Measurements from ENCODE around the gene ZBTB1. TPM values are rescaled to one million over a fixed set of nuclear protein-coding genes. Genes with fewer than 3 reads are reported as not detected.
"Not testable (repeated sequence)": the region's sequence is repeated elsewhere in the genome, so short reads cannot be mapped to it uniquely, and the experiment has no call there.

Gene ZBTB1
- total RNA-seq, 2 donors from 2014 or later = 109 to 137 TPM

- no peaks in the 10 kb centered on the region for H3K9me3 ChIP-seq (ENCODE audit: control insufficient read depth, low read length, poor library complexity, severe bottlenecking)
- H3K4me3 Mint-ChIP-seq = peak within 1 kb of the TSS; percentile 99
- DNase-seq (peak; percentile 94 to 96 (median 95)), ATAC-seq (peak; percentile 76)
- H3K27ac Mint-ChIP-seq = peak within 1 kb of the TSS; percentile 99
- peaks cover 8% of the 10 kb centered on the region for H3K36me3 Mint-ChIP-seq (ENCODE audit: low read depth)
- H3K27me3 Mint-ChIP-seq = no peaks in the 10 kb centered on the region
- peaks cover 59% of the 10 kb centered on the region for H3K4me1 Mint-ChIP-seq
Observed at GRCh38 chr14:64503434-64504309, 898 bp upstream of the ZBTB1 start, which contains the start of gene ZBTB25. Gene ZBTB25 (minus strand): TSS chr14:64503838. CDS start chr14:64490533, 13,305 bp downstream.

DNA sequence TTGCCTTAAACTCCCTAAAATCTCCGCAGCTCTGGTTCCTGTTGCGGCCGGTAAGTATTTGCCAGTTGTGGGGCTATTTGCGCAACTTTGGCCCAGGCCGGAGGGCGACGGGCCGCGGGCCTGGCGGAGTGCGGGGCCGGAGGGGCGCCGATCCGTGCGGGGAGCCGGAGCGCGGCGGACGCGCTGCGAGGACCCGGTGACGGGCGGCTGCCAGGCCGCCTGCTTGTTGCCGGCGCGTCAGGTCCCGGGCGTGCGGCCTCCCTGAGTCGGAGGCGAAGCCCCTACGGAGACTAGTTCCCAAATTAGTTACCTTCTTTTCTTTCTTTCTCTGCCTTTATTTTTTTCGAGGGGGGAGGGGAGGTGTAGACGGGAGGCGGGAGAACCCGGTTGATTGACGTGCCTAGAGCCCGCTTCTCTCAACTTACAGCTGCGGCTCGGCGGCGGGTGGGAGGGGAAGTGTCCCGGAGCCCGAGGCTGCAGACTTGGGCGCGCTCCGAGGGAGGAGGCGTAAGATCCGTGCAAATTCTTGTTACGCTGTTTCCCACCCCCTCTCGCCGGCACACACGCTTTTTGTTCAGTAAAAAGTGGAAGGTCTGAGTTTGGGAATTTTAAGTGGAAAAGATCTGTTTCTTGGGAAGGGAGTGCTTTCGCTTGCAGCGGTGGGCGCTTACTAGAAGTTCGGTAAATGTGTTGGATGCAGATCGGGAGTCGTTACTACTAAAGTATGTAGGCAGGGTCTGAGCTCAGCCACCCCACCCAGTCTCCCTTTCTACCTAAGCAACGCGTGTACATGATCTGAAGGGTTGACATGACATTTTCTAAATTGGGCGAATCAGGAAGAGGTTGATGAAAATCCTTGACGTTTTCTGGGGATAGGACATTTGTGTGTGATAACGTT, 576 bp downstream of the ZBTB1 start:
- Mint-ChIP-seq H3K4me3 (peak overlapping the region; percentile 99), H3K27me3 (no peaks in the 10 kb centered on the region), H3K4me1 (peaks cover 65% of the 10 kb centered on the region), H3K27ac (peak overlapping the region; percentile 99), H3K36me3 (ENCODE audit: low read depth) (peaks cover 8% of the 10 kb centered on the region)
- DNase-seq (peak; percentile 68 to 75 (median 69)), ATAC-seq (peak; percentile 30)
- no peaks in the 10 kb centered on the region for H3K9me3 ChIP-seq (ENCODE audit: control insufficient read depth, low read length, poor library complexity, severe bottlenecking)

GRCh38 chr14:64506721-64507120, 2.2 kb downstream of the ZBTB1 start:
- Mint-ChIP-seq H3K27me3 (no peaks in the 10 kb centered on the region), H3K36me3 (ENCODE audit: low read depth) (peaks cover 8% of the 10 kb centered on the region), H3K4me3 (peak overlapping the region; percentile 99), H3K27ac (peak overlapping the region; percentile 99), H3K4me1 (peaks cover 76% of the 10 kb centered on the region)
- no peak for DNase-seq
- no peak for ATAC-seq
- H3K9me3 ChIP-seq (ENCODE audit: control insufficient read depth, low read length, poor library complexity, severe bottlenecking) = no peaks in the 10 kb centered on the region

DNA sequence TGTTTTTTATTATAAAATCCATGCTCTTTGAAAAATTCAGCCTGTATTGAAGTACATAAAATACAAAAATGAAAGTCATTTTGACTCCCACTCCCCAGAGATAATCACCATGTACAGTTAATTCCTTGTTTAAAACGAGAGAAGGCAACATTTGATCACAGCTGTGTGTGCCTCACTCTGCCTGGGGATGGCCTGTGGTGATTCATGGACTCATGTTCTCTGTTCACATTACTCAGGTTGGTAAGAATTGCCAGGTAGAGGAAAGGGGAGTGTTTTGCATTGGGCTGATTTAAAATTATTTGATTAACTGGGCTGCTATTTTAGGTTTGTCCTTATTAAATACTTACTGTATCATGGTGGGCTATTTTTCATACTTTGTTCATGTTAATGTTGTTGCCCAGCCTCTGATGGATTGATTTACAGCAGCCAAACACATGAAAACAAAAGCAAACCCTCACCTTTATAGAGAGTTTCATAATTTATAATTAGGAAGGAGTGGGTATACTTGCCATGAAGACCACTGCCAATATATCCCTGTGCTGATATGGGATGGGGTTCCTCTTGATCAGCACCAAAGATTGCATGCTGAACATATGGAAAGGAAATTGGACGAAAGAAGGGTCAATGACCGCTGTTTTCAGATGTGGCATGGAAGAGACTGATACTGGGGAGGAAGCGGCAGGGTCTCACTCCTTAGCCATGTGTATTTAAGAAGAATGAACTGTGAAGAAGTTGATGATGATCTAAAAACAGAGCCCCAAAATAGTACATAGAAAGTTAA, 3.0 kb downstream of the ZBTB1 start:
- H3K4me1 Mint-ChIP-seq = peaks cover 71% of the 10 kb centered on the region
- H3K36me3 Mint-ChIP-seq (ENCODE audit: low read depth) = peaks cover 8% of the 10 kb centered on the region
- H3K27ac Mint-ChIP-seq = peak overlapping the region; percentile 99
- peak overlapping the region; percentile 99 for H3K4me3 Mint-ChIP-seq
- H3K9me3 ChIP-seq (ENCODE audit: control insufficient read depth, low read length, poor library complexity, severe bottlenecking) = no peaks in the 10 kb centered on the region
- H3K27me3 Mint-ChIP-seq = no peaks in the 10 kb centered on the region
- no peak for ATAC-seq
- DNase-seq = no peak

DNA sequence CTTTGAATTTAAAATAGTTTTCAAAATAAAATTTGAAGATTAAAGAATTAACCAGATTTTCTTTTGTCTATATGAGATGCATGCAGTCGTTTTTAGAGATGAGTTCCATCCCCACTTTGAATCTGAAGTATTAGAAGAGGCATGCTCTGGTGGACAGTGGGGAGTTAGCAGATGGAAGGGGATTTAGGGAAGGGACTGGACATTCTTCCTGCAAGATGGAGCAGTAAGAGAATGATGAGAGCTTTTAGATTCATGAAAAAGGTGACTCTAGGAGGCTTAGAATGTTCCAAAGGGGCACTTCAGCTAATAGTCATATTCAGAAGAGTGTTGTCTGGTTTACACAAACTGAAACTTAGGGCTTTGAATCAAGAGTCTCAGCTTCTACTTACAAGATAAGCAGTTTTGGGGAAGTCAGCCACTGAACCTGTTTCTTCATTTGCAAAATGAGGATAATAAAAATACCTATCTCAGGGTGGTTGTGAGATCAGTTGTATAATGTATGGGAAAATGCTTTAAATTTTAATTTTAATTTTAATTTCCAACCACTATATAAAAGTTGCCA, 3.7 kb downstream of the ZBTB1 start:
- H3K36me3 Mint-ChIP-seq (ENCODE audit: low read depth) = peaks cover 6% of the 10 kb centered on the region

DNA sequence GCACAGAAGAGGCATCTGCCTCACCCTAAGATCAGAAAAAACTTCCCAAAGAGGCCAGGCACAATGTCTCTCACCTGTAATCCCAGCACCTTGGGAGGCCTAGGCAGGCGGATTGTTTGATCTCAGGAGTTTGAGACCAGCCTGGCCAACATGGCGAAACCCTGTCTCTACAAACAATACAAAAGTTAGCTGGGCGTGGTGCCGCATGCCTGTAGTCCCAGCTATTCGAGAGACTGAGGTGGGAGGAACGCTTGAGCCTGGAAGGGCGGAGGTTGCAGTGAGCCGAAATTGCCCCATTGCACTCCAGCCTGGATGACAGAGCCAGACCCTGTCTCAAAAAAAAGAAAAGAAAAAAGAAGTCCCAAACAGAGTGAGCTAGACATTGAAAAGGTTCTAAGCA, 4.5 kb downstream of the ZBTB1 start:
- H3K27ac Mint-ChIP-seq = peak overlapping the region; percentile 99
- H3K4me1 Mint-ChIP-seq = peaks cover 70% of the 10 kb centered on the region
- H3K4me3 Mint-ChIP-seq = peak overlapping the region; percentile 85
- H3K27me3 Mint-ChIP-seq = no peaks in the 10 kb centered on the region
- H3K9me3 ChIP-seq (ENCODE audit: control insufficient read depth, low read length, poor library complexity, severe bottlenecking) = no peaks in the 10 kb centered on the region
- H3K36me3 Mint-ChIP-seq (ENCODE audit: low read depth) = peaks cover 6% of the 10 kb centered on the region
- DNase-seq = no peak
- no peak for ATAC-seq

More for the DNA sequence above, 3.7 kb downstream of the ZBTB1 start:
- H3K27ac Mint-ChIP-seq = peak overlapping the region; percentile 99
- H3K9me3 ChIP-seq (ENCODE audit: control insufficient read depth, low read length, poor library complexity, severe bottlenecking) = no peaks in the 10 kb centered on the region
- H3K27me3 Mint-ChIP-seq = no peaks in the 10 kb centered on the region
- ATAC-seq (no peak), DNase-seq (no peak)
- H3K4me3 Mint-ChIP-seq = peak overlapping the region; percentile 85
- H3K4me1 Mint-ChIP-seq = peaks cover 68% of the 10 kb centered on the region

DNA sequence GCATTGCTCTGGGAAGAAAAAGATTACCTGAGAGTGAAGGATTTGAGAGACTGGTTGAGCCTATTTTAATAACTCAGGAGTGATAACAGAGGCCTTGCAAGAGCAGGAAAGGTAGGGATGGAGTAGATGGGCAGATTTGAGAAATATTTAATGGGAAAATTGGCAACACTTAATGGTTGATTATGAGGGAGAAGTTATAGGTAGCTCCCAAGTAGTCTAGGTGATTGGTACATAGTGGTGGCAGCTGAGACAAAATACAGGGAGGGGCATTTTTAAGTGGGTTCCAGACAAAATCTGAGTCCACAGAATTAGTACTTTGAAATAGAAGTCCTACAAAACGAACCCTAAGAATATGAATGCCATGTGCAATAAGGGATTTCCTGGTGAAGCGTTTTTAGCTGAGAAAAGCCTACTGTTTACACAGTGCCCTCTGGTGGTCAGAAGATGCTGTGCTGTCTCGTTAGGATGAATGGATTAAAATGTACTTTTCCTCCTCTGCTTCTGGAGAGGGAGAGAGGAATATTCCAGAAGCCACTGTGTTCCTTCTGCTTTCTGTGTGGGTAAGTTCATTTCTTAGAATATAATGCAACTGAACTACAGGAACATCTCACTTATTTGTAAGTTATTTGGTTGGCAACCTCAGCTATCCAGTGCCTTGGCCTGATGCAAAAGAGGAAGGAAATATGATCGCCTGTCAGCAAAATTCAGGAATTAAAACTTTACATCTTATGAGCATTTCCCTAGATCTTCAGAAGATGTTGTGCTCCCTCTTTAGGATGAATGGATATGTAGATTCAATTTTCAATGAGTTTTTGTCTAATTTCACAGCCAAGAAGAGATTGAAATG, 6.5 kb downstream of the ZBTB1 start:
- DNase-seq (peak; percentile 44 to 58 (median 49)), ATAC-seq (peak; percentile 68)
- no peaks in the 10 kb centered on the region for H3K9me3 ChIP-seq (ENCODE audit: control insufficient read depth, low read length, poor library complexity, severe bottlenecking)
- Mint-ChIP-seq H3K36me3 (ENCODE audit: low read depth) (no peaks in the 10 kb centered on the region), H3K27ac (peak overlapping the region; percentile 99), H3K4me1 (peaks cover 63% of the 10 kb centered on the region), H3K4me3 (peak overlapping the region; percentile 85), H3K27me3 (no peaks in the 10 kb centered on the region)

- Mint-ChIP-seq H3K27me3 (no peaks in the 10 kb centered on the region), H3K36me3 (ENCODE audit: low read depth) (no peaks in the 10 kb centered on the region), H3K4me1 (peaks cover 59% of the 10 kb centered on the region), H3K4me3 (no peak overlapping the region), H3K27ac (no peak overlapping the region)
- DNase-seq = no peak
- H3K9me3 ChIP-seq (ENCODE audit: control insufficient read depth, low read length, poor library complexity, severe bottlenecking) = no peaks in the 10 kb centered on the region
- ATAC-seq = no peak
Observed at GRCh38 chr14:64513271-64513670, 8.7 kb downstream of the ZBTB1 start.

DNA sequence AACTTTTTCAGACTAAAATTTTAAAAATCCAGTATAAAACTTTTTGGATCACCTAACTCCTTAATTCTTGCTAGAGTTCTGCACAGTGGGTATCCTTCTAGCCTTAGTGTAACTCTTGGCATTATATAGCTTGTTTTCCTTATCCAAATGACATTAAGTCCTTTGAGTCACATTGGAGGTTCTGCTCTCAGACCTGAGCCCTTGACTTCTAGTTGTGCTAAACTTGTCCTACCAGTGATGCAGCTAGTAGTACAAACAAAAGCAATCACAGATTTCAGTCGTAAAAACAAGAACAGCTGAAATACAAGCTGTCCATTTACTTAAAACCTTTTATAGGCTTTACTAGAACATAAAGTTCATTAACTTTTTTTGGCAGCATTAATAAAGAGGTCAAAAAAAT, 10.5 kb downstream of the ZBTB1 start:
- ATAC-seq (no peak), DNase-seq (no peak)
- Mint-ChIP-seq H3K36me3 (ENCODE audit: low read depth) (no peaks in the 10 kb centered on the region), H3K27ac (no peak overlapping the region), H3K27me3 (no peaks in the 10 kb centered on the region), H3K4me3 (no peak overlapping the region), H3K4me1 (peaks cover 44% of the 10 kb centered on the region)
- no peaks in the 10 kb centered on the region for H3K9me3 ChIP-seq (ENCODE audit: control insufficient read depth, low read length, poor library complexity, severe bottlenecking)

DNA sequence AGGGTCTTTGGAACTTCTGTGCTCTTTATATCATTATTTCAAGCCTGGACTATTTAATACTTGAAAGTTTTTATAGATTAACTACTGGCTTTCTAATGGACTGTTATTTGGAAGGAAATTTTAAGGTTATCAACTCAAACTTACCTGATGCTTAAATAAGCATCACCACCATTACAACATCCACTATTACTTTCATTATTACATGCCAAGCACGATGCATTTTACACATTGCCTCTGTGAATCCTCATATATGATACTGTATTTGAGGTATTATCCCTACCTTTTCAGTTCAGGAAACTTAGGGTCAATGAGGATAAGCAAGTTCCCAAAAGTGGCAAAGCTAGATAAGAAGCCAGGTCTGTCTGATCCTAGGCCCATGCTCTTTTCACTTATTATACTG, 12.4 kb downstream of the ZBTB1 start:
- H3K4me3 Mint-ChIP-seq = peak overlapping the region; percentile 31
- no peaks in the 10 kb centered on the region for H3K27me3 Mint-ChIP-seq
- ATAC-seq (no peak), DNase-seq (no peak)
- H3K4me1 Mint-ChIP-seq = peaks cover 27% of the 10 kb centered on the region
- H3K9me3 ChIP-seq (ENCODE audit: control insufficient read depth, low read length, poor library complexity, severe bottlenecking) = no peaks in the 10 kb centered on the region
- no peaks in the 10 kb centered on the region for H3K36me3 Mint-ChIP-seq (ENCODE audit: low read depth)
- H3K27ac Mint-ChIP-seq = peak overlapping the region; percentile 60

- H3K4me1 Mint-ChIP-seq = peaks cover 24% of the 10 kb centered on the region
- not testable (repeated sequence) for H3K9me3 ChIP-seq (ENCODE audit: control insufficient read depth, low read length, poor library complexity, severe bottlenecking); H3K36me3 Mint-ChIP-seq (ENCODE audit: low read depth); H3K27me3 Mint-ChIP-seq; H3K4me3 Mint-ChIP-seq; DNase-seq; H3K27ac Mint-ChIP-seq; ATAC-seq
Observed at GRCh38 chr14:64517667-64518066, 13.1 kb downstream of the ZBTB1 start.

DNA sequence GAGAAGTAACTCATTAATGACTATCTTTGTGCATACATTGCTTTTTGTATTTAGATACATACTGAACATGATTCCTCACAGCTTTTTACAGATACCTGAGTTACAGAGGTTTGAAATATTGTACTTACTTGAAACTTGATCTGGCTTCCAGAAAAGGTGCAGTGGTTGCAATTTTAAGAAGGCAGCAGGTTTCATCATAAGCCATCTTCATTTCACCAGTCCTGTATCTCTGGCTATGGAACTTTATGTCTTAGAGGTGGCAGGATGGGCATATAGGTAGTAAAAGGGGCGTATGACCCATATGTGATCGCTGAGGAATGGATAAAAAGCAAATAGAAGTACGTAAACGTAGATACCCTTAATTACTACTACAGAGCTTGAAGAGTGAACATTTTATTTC, 13.7 kb downstream of the ZBTB1 start:
- DNase-seq (no peak), ATAC-seq (no peak)
- Mint-ChIP-seq H3K4me3 (no peak overlapping the region), H3K27me3 (no peaks in the 10 kb centered on the region), H3K4me1 (peaks cover 24% of the 10 kb centered on the region), H3K36me3 (ENCODE audit: low read depth) (no peaks in the 10 kb centered on the region), H3K27ac (no peak overlapping the region)
- H3K9me3 ChIP-seq (ENCODE audit: control insufficient read depth, low read length, poor library complexity, severe bottlenecking) = no peaks in the 10 kb centered on the region
